WTC11 (cell line): ENCODE measurements around the gene HSPG2.
"Not testable (repeated sequence)": the region's sequence is repeated elsewhere in the genome, so short reads cannot be mapped to it uniquely, and the experiment has no call there.

Experiments
- ATF6 ChIP-seq: sonication (generic); formaldehyde crosslinking; IDR thresholded peaks from 2 replicates; pipeline ENCODE4 v1.8.1; 2023; ENCODE audit warnings: mild to moderate bottlenecking, missing genetic modification reagents
- CBFB ChIP-seq: sonication (generic); formaldehyde crosslinking; IDR thresholded peaks from 2 replicates; pipeline ENCODE4 v1.8.1; 2022; ENCODE audit warnings: mild to moderate bottlenecking, low read depth, missing genetic modification reagents
- CTCF ChIP-seq: fragments of 200-600 bp; IDR thresholded peaks from 2 replicates; pipeline ENCODE4 v1.8.0; 2022; ENCODE audit warnings: antibody characterized with exemption
- ETV6 ChIP-seq: sonication (generic); formaldehyde crosslinking; IDR thresholded peaks from 2 replicates; pipeline ENCODE4 v1.8.1; 2022; ENCODE audit warnings: mild to moderate bottlenecking, missing genetic modification reagents
- FOXP1 ChIP-seq: sonication (generic); formaldehyde crosslinking; IDR thresholded peaks from 2 replicates; pipeline ENCODE4 v1.8.0; 2022; ENCODE audit warnings: missing genetic modification reagents, mild to moderate bottlenecking, moderate library complexity, borderline replicate concordance
- FOXP4 ChIP-seq: sonication (generic); formaldehyde crosslinking; IDR thresholded peaks from 2 replicates; pipeline ENCODE4 v1.8.0; 2022; ENCODE audit warnings: mild to moderate bottlenecking, missing genetic modification reagents
- NR2C2 ChIP-seq: sonication (generic); formaldehyde crosslinking; IDR thresholded peaks from 2 replicates; pipeline ENCODE4 v1.8.0; 2022; ENCODE audit warnings: mild to moderate bottlenecking, missing genetic modification reagents
- USF2 ChIP-seq: sonication (generic); formaldehyde crosslinking; IDR thresholded peaks from 2 replicates; pipeline ENCODE4 v1.8.1; 2023; ENCODE audit warnings: mild to moderate bottlenecking, missing genetic modification reagents, moderate library complexity
- ZNF232 ChIP-seq: sonication (generic); formaldehyde crosslinking; IDR thresholded peaks from 2 replicates; pipeline ENCODE4 v1.8.0; 2022; ENCODE audit warnings: mild to moderate bottlenecking, missing genetic modification reagents

GRCh38 chr1:21907737-21908534 lies 29.2 kb downstream of the HSPG2 start:
- not testable (repeated sequence) for TF ChIP-seq FOXP1 (CRISPR knock-in tag); CTCF; FOXP4 (CRISPR knock-in tag); ATF6; NR2C2 (CRISPR knock-in tag); USF2 (CRISPR knock-in tag); CBFB (CRISPR knock-in tag); ZNF232 (CRISPR knock-in tag); ETV6 (CRISPR knock-in tag)
